ENCODE measurements around the gene TIMP4. TPM values are rescaled to one million over a fixed set of nuclear protein-coding genes. Genes with fewer than 3 reads are reported as not detected.
A peak's percentile ranks its signal among the peaks of the same experiment; 100 is the strongest.

TIMP4 gene
- total RNA-seq, 1 donor from 2014 or later = 5.4 TPM

- no peak overlapping the region for H3K27ac Mint-ChIP-seq (ENCODE audit: unreplicated experiment)
- H3K9me3 Mint-ChIP-seq (ENCODE audit: unreplicated experiment) = no peaks in the 10 kb centered on the region
- no peak for TF ChIP-seq CTCF (IDR thresholded peaks at IDR 0.05)
- peaks cover 28% of the 10 kb centered on the region for H3K4me1 Mint-ChIP-seq (ENCODE audit: unreplicated experiment)
- no peak overlapping the region for H3K4me3 Mint-ChIP-seq (ENCODE audit: unreplicated experiment)
- H3K27me3 Mint-ChIP-seq (ENCODE audit: unreplicated experiment) = no peaks in the 10 kb centered on the region
- no peaks in the 10 kb centered on the region for H3K36me3 Mint-ChIP-seq (ENCODE audit: unreplicated experiment)
- DNase-seq (ENCODE audit: extremely low spot score, unreplicated experiment) = peak; percentile 15
These were observed 1.7 kb downstream of the TIMP4 start for GRCh38 chr3:12157026-12157425.

GRCh38 chr3:12155828-12156227 is 2.9 kb downstream of the TIMP4 start:
- no peak overlapping the region for H3K4me3 Mint-ChIP-seq (ENCODE audit: unreplicated experiment)
- H3K36me3 Mint-ChIP-seq (ENCODE audit: unreplicated experiment) = no peaks in the 10 kb centered on the region
- H3K4me1 Mint-ChIP-seq (ENCODE audit: unreplicated experiment) = peaks cover 26% of the 10 kb centered on the region
- H3K27ac Mint-ChIP-seq (ENCODE audit: unreplicated experiment) = no peak overlapping the region
- TF ChIP-seq CTCF (IDR thresholded peaks at IDR 0.05) = no peak
- no peaks in the 10 kb centered on the region for H3K9me3 Mint-ChIP-seq (ENCODE audit: unreplicated experiment)
- no peaks in the 10 kb centered on the region for H3K27me3 Mint-ChIP-seq (ENCODE audit: unreplicated experiment)
- no peak for DNase-seq (ENCODE audit: extremely low spot score, unreplicated experiment)

DNA sequence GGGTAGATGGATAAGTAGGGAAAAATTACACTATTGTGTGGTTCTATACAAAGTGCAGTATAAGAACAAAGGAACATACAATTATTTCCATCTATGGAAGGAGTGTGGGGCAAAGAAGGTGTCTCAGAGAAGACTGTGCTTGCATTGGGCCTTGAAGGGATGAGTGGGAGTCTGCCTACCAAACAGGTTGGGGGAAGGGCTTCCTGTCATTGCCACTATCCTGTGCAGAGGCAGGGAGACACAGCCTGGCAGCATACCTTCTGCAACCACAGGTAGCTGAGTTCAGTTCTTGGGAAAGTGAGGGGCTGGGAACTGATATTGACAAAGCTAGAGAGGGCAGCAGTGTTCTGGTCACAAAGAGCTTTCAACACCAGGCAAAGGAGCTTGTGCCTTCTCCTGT is 3.4 kb downstream of the TIMP4 start:
- no peaks in the 10 kb centered on the region for H3K27me3 Mint-ChIP-seq (ENCODE audit: unreplicated experiment)

GRCh38 chr3:12154151-12154550 is 4.6 kb downstream of the TIMP4 start:
- Mint-ChIP-seq H3K36me3 (ENCODE audit: unreplicated experiment) (no peaks in the 10 kb centered on the region), H3K9me3 (ENCODE audit: unreplicated experiment) (no peaks in the 10 kb centered on the region), H3K4me3 (ENCODE audit: unreplicated experiment) (no peak overlapping the region), H3K27ac (ENCODE audit: unreplicated experiment) (no peak overlapping the region), H3K27me3 (ENCODE audit: unreplicated experiment) (no peaks in the 10 kb centered on the region), H3K4me1 (ENCODE audit: unreplicated experiment) (peaks cover 22% of the 10 kb centered on the region)
- DNase-seq (ENCODE audit: extremely low spot score, unreplicated experiment) = peak; percentile 11
- no peak for TF ChIP-seq CTCF (IDR thresholded peaks at IDR 0.05)

More for the DNA sequence above, 3.4 kb downstream of the TIMP4 start:
- no peaks in the 10 kb centered on the region for H3K9me3 Mint-ChIP-seq (ENCODE audit: unreplicated experiment)
- H3K4me3 Mint-ChIP-seq (ENCODE audit: unreplicated experiment) = no peak overlapping the region
- H3K27ac Mint-ChIP-seq (ENCODE audit: unreplicated experiment) = no peak overlapping the region
- H3K4me1 Mint-ChIP-seq (ENCODE audit: unreplicated experiment) = peaks cover 24% of the 10 kb centered on the region
- TF ChIP-seq CTCF (IDR thresholded peaks at IDR 0.05) = no peak
- DNase-seq (ENCODE audit: extremely low spot score, unreplicated experiment) = peak; percentile 17
- H3K36me3 Mint-ChIP-seq (ENCODE audit: unreplicated experiment) = no peaks in the 10 kb centered on the region

DNA sequence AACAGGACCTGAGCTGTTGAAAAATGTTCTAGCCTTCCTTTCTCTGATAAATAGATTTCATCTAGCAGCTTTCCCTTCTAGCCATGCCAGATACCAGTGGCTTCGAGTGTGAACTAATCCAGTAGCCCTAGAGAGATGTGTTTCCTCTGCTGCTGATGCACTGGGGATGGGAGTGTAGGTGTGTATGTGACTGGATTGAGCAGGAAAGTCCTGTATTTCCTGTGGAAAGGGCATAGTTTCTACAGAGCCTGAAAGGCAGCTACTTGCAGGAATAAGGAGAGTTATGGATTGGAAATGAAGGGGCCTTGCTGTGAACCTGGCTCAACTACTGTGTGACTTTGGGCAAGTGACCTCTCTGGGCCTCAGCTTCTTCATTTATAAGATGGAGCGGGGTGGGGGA is 8.6 kb downstream of the TIMP4 start:
- H3K27ac Mint-ChIP-seq (ENCODE audit: unreplicated experiment) = no peak overlapping the region
- TF ChIP-seq CTCF (IDR thresholded peaks at IDR 0.05) = no peak
- no peaks in the 10 kb centered on the region for H3K9me3 Mint-ChIP-seq (ENCODE audit: unreplicated experiment)
- H3K36me3 Mint-ChIP-seq (ENCODE audit: unreplicated experiment) = no peaks in the 10 kb centered on the region
- no peak overlapping the region for H3K4me3 Mint-ChIP-seq (ENCODE audit: unreplicated experiment)
- DNase-seq (ENCODE audit: extremely low spot score, unreplicated experiment) = peak; percentile 65
- H3K4me1 Mint-ChIP-seq (ENCODE audit: unreplicated experiment) = peaks cover 15% of the 10 kb centered on the region
- H3K27me3 Mint-ChIP-seq (ENCODE audit: unreplicated experiment) = no peaks in the 10 kb centered on the region
